ENCODE measurements around the gene LCN1. TPM values are rescaled to one million over a fixed set of nuclear protein-coding genes. Genes with fewer than 3 reads are reported as not detected.
A peak's percentile ranks its signal among the peaks of the same experiment; 100 is the strongest.

LCN1 gene
- total RNA-seq, 4 donors from 2014 or later: not detected

GRCh38 chr9:135568026-135568425 lies 46.8 kb downstream of the LCN1 start:
- TF ChIP-seq CTCF (IDR thresholded peaks at IDR 0.05): no peak
- no peak for TF ChIP-seq POLR2A (IDR thresholded peaks at IDR 0.05)
- no peak for DNase-seq (ENCODE audit: low spot score in 2 of 2)
- WGBS, 2 donors: 92 to 94% methylated on average over 6 of the region's 6 CpGs
- no peak overlapping the region for H3K4me3 ChIP-seq (ENCODE audit: low read depth, poor library complexity, severe bottlenecking)
- intact Hi-C loops (cut with DNase I; ENCODE audit: low total_unique reads): no loop called here

- no peak overlapping the region for H3K4me3 ChIP-seq (ENCODE audit: low read depth, poor library complexity, severe bottlenecking)
- TF ChIP-seq CTCF (IDR thresholded peaks at IDR 0.05) (no peak), POLR2A (IDR thresholded peaks at IDR 0.05) (no peak)
- WGBS, 2 donors: 36 to 37% methylated on average over 3 of the region's 3 CpGs
- intact Hi-C loops (cut with DNase I; ENCODE audit: low total_unique reads): no loop called here
- DNase-seq (ENCODE audit: low spot score in 2 of 2): peak in 1 of 2 donors; percentile 74
Measured at GRCh38 chr9:135570456-135570855, 49.2 kb downstream of the LCN1 start.

- TF ChIP-seq POLR2A (IDR thresholded peaks at IDR 0.05) (no peak), CTCF (IDR thresholded peaks at IDR 0.05) (no peak)
- no peak for DNase-seq (ENCODE audit: low spot score in 2 of 2)
- intact Hi-C loops (cut with DNase I; ENCODE audit: low total_unique reads): no loop called here
- WGBS, 2 donors: 81% methylated on average over 2 of the region's 2 CpGs
- no peak overlapping the region for H3K4me3 ChIP-seq (ENCODE audit: low read depth, poor library complexity, severe bottlenecking)
Measured at GRCh38 chr9:135572233-135572632, 51.0 kb downstream of the LCN1 start.

- WGBS, 2 donors: 77 to 83% methylated on average over 1 of the region's 1 CpG
- TF ChIP-seq CTCF (IDR thresholded peaks at IDR 0.05) (no peak), POLR2A (IDR thresholded peaks at IDR 0.05) (no peak)
- intact Hi-C loops (cut with DNase I; ENCODE audit: low total_unique reads): no loop called here
- DNase-seq (ENCODE audit: low spot score in 2 of 2): no peak
- no peak overlapping the region for H3K4me3 ChIP-seq (ENCODE audit: low read depth, poor library complexity, severe bottlenecking)
Measured at GRCh38 chr9:135573124-135573523, 51.9 kb downstream of the LCN1 start.

GRCh38 chr9:135574331-135574730 lies 53.1 kb downstream of the LCN1 start:
- intact Hi-C loops (cut with DNase I; ENCODE audit: low total_unique reads): no loop called here
- no peak overlapping the region for H3K4me3 ChIP-seq (ENCODE audit: low read depth, poor library complexity, severe bottlenecking)
- TF ChIP-seq POLR2A (IDR thresholded peaks at IDR 0.05): no peak
- no peak for TF ChIP-seq CTCF (IDR thresholded peaks at IDR 0.05)
- peak in 1 of 2 donors; percentile 15 for DNase-seq (ENCODE audit: low spot score in 2 of 2)
- 75 to 78% methylated on average over 14 of the region's 14 CpGs for WGBS, 2 donors

GRCh38 chr9:135574943-135575342 lies 53.7 kb downstream of the LCN1 start:
- WGBS, 2 donors: 85 to 87% methylated on average over 10 to 15 of the region's 15 CpGs
- TF ChIP-seq CTCF (IDR thresholded peaks at IDR 0.05) (no peak), POLR2A (IDR thresholded peaks at IDR 0.05) (no peak)
- no peak overlapping the region for H3K4me3 ChIP-seq (ENCODE audit: low read depth, poor library complexity, severe bottlenecking)
- intact Hi-C loops (cut with DNase I; ENCODE audit: low total_unique reads): no loop called here
- no peak for DNase-seq (ENCODE audit: low spot score in 2 of 2)
